ENCODE results near the gene SRCIN1.

The SRCIN1 gene

GRCh38 chr17:38541281-38541680, 64.5 kb downstream of the SRCIN1 start:
- no peaks in the 10 kb centered on the region for H3K4me1 Mint-ChIP-seq
- no peaks in the 10 kb centered on the region for H3K36me3 Mint-ChIP-seq (ENCODE audit: low read depth)
- no peak overlapping the region for H3K27ac Mint-ChIP-seq
- no peak overlapping the region for H3K4me3 Mint-ChIP-seq
- H3K9me3 Mint-ChIP-seq = no peaks in the 10 kb centered on the region
- H3K27me3 Mint-ChIP-seq (ENCODE audit: low read depth) = peaks cover 18% of the 10 kb centered on the region
- TF ChIP-seq CTCF (IDR thresholded peaks at IDR 0.05; ENCODE audit: unreplicated experiment in 3 of 3) = no peak

GRCh38 chr17:38540514-38541045, 65.2 kb downstream of the SRCIN1 start:
- Mint-ChIP-seq H3K27me3 (ENCODE audit: low read depth) (peaks cover 24% of the 10 kb centered on the region), H3K4me3 (no peak overlapping the region), H3K36me3 (ENCODE audit: low read depth) (no peaks in the 10 kb centered on the region), H3K9me3 (no peaks in the 10 kb centered on the region), H3K4me1 (no peaks in the 10 kb centered on the region), H3K27ac (no peak overlapping the region)
- no peak for TF ChIP-seq CTCF (IDR thresholded peaks at IDR 0.05; ENCODE audit: unreplicated experiment in 3 of 3)

GRCh38 chr17:38539386-38539785, 66.4 kb downstream of the SRCIN1 start:
- no peaks in the 10 kb centered on the region for H3K4me1 Mint-ChIP-seq
- H3K27ac Mint-ChIP-seq = no peak overlapping the region
- no peak for TF ChIP-seq CTCF (IDR thresholded peaks at IDR 0.05; ENCODE audit: unreplicated experiment in 3 of 3)
- no peak overlapping the region for H3K4me3 Mint-ChIP-seq
- no peaks in the 10 kb centered on the region for H3K9me3 Mint-ChIP-seq
- H3K36me3 Mint-ChIP-seq (ENCODE audit: low read depth) = no peaks in the 10 kb centered on the region
- H3K27me3 Mint-ChIP-seq (ENCODE audit: low read depth) = peaks cover 25% of the 10 kb centered on the region

- TF ChIP-seq CTCF (IDR thresholded peaks at IDR 0.05; ENCODE audit: unreplicated experiment in 3 of 3) = no peak
- Mint-ChIP-seq H3K27me3 (ENCODE audit: low read depth) (peaks cover 29% of the 10 kb centered on the region), H3K4me3 (no peak overlapping the region), H3K9me3 (no peaks in the 10 kb centered on the region), H3K4me1 (no peaks in the 10 kb centered on the region), H3K36me3 (ENCODE audit: low read depth) (no peaks in the 10 kb centered on the region), H3K27ac (no peak overlapping the region)
These were observed 66.8 kb downstream of the SRCIN1 start for GRCh38 chr17:38538906-38539305.

GRCh38 chr17:38536661-38537060, 69.1 kb downstream of the SRCIN1 start:
- no peak overlapping the region for H3K27ac Mint-ChIP-seq
- no peaks in the 10 kb centered on the region for H3K4me1 Mint-ChIP-seq
- no peak overlapping the region for H3K4me3 Mint-ChIP-seq
- H3K27me3 Mint-ChIP-seq (ENCODE audit: low read depth) = peaks cover 32% of the 10 kb centered on the region
- no peaks in the 10 kb centered on the region for H3K36me3 Mint-ChIP-seq (ENCODE audit: low read depth)
- TF ChIP-seq CTCF (IDR thresholded peaks at IDR 0.05; ENCODE audit: unreplicated experiment in 3 of 3) = no peak
- no peaks in the 10 kb centered on the region for H3K9me3 Mint-ChIP-seq

GRCh38 chr17:38535886-38536285, 69.9 kb downstream of the SRCIN1 start:
- no peak for TF ChIP-seq CTCF (IDR thresholded peaks at IDR 0.05; ENCODE audit: unreplicated experiment in 3 of 3)
- H3K27ac Mint-ChIP-seq = no peak overlapping the region

More at GRCh38 chr17:38535886-38536285, 69.9 kb downstream of the SRCIN1 start:
- Mint-ChIP-seq H3K27me3 (ENCODE audit: low read depth) (peaks cover 31% of the 10 kb centered on the region), H3K4me1 (peaks cover under 1% of the 10 kb centered on the region), H3K36me3 (ENCODE audit: low read depth) (no peaks in the 10 kb centered on the region), H3K9me3 (no peaks in the 10 kb centered on the region), H3K4me3 (no peak overlapping the region)

All from nephron (organoid).